Esophagus mucosa (tissue), 1 donor: ENCODE data around the gene TOX2. TPM values are rescaled to one million over a fixed set of nuclear protein-coding genes. Genes with fewer than 3 reads are reported as not detected.

Source experiments
- ATAC-seq: fragments of 200-7000 bp; cut with Tn5 transposase; one replicate; pipeline ENCODE4 v1.9.1; 2020
- total RNA-seq: library from RNA; stranded (reverse); gene quantifications from one replicate; pipeline ENCODE4 v1.2.4, GENCODE V29; 2023
- donor health status: DM: yes; HTN: yes; CAD: no.

Gene TOX2
- total RNA-seq, 1 donor from 2014 or later = 1.2 TPM

DNA sequence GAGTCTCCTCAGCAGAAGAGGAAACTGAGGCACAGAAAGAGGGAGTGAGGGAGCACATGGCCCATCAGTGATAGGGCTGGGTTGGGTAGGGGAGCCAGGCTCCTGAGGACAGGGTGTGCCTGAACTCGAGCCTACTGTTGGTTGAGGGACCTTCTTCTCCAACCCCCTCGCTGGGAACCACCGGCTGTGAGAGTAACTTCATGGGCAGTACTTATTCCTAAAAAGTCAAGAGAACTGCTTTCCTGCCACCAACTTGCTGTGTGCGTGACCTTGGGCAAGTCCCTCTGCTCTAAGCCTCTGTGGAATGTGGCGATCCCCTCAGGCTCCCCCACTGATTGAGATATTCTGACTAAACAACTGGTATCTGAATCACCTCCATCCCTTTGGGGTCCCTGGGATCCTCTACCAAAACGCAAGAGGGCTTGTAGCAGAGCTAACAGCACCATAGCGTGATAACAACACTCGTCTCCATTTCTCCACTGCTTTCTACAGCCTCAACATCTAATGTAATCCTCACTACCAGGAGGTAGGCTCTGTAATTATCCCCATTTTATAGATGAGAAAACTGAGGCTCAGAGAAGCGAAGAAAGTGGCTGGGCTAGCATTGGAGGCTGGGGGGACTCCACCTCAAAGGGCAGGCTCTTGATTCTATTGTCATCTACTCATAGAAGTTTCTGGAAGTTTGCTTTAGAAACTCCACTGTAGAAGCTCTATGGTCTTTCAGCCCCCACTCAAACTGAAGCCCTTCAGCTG, 196.3 kb downstream of the TOX2 start:
- ATAC-seq = no peak

DNA sequence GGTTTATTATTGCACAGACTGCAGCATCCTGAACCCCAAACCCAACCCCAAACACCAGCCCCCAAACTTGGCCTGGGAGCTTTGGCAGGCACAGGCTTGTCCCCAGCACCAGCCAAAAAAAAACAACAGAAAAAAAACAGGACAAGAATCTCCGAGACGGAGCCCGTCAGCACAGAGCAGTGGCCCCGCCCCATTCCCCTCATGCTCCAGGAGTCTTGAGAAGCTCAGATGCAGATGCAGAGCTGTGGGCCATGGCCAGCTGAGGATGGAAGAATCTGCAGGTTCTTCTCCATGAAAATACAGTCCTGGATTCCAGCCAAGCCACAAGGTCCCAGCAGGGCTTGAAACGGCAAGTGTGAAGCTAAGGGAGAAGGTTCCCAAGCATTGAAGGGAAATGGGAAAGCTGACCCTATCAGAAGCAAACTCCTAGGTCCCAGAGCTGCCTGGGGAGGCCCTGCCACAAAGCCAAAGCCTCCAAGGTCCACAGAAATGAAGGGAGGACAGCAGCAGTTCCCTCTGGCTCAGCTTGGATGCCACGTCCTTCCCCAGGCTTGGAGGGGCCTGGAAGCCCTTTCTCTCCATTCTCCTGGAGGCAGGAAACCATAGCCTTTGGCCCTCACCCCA, 197.2 kb downstream of the TOX2 start:
- ATAC-seq = no peak

DNA sequence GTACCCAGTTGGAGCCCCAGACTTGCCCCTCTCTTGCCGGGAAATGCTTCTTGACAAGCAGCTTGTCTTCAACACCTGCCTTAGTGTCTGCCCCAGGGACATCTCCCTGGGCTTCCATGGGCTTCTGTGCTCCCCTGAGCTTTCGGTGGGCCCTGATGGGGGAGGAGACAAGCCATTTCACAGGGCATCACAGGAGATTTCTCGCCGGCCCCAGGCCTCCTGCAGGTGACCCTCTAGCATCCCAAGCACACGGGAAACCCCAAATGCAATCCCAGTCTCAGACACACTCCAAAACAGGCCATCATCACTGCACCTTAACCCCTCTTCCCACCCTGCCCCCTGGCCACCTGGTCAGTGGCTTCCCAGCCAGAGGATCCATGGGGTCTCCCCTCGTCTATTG, 197.8 kb downstream of the TOX2 start:
- no peak for ATAC-seq

DNA sequence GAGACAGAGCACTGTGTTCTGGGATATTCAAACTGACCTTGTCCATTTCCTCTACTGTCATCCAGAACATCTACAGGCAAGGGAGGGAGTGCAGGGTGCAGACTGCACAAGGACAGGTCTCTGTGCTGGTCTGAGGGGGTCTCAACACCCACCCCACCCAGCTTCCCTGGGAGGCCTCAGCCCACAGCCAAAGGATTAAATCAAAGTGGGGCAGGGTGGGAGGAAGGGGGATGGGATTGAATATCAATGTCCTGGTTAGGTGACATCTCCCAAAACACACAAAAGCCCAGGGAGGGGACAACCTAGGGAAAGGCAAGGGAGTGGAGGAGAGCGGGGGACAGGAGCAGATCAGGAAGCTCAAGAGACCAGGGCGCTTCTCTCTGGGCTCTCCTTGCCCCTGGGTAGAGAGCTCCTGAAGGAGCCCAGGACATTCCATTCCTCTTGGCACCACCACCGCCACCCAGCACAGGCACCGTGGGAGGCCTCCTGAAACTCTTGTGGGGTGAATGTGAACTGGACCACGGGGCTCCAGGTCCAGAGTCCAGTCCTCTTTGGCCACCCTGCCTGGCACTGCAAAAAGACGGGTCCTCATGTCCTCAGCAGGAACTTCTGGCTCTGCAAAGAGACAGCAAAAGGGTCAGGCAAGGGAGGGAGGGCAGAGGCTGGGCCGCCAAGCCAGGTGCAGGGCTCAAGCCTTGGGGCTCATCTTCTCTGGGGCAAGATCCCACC, 198.4 kb downstream of the TOX2 start:
- ATAC-seq = no peak

DNA sequence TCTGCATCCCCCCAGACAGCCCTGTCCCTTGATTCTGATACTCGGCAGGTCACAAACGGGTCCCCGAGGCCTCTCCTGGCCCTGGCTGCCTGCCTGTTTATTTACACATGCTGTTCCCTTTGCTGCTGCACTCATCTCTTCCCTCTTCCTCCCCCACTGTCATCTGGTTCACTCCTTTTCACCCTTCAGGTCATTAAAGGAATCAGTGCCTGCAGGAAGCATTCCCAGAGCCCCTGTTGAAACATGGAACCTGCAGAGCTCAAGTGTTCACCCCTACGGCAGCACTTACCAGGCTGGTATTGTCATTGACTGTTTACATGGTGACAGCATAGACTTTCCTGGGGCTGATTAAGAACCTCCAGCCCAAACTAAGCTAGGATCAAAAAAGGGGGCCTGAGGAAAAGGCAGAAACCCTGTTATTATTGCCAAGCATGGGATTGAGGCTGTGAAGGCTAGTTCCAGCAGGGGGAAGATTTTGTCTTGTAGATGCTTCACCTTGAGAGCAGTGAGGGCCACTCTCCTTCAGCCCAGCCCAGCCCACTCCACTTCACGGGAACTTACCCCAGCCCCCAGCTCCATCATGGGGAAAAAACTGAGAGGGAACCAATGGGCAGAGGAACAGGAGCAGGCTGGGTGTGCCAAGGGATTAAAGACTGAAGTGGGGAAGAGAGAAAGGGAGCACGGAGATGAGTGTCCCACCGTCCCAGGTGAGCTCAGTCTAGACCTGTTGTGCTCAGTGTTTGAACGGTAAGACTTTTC, 199.1 kb downstream of the TOX2 start:
- no peak for ATAC-seq

DNA sequence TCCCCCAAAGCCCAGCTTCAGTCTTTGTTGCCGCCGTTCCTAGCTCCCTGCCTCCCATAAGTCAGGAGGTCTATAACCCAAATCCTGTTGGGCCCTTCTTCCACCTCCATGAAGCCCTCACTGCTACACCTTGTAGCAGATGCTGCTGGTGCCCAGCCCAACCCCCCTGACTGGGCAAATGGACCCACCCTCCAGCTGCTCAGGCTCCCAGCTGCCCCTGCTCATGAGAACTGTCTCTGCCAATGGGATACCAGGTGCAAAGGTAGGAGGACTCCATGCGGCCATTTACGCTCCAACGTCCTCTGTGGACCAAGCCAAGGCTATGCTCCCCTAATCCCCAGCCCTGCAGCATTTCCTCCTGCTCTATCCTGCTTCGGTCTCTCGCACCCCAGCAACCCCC, 200.5 kb downstream of the TOX2 start:
- ATAC-seq = no peak

DNA sequence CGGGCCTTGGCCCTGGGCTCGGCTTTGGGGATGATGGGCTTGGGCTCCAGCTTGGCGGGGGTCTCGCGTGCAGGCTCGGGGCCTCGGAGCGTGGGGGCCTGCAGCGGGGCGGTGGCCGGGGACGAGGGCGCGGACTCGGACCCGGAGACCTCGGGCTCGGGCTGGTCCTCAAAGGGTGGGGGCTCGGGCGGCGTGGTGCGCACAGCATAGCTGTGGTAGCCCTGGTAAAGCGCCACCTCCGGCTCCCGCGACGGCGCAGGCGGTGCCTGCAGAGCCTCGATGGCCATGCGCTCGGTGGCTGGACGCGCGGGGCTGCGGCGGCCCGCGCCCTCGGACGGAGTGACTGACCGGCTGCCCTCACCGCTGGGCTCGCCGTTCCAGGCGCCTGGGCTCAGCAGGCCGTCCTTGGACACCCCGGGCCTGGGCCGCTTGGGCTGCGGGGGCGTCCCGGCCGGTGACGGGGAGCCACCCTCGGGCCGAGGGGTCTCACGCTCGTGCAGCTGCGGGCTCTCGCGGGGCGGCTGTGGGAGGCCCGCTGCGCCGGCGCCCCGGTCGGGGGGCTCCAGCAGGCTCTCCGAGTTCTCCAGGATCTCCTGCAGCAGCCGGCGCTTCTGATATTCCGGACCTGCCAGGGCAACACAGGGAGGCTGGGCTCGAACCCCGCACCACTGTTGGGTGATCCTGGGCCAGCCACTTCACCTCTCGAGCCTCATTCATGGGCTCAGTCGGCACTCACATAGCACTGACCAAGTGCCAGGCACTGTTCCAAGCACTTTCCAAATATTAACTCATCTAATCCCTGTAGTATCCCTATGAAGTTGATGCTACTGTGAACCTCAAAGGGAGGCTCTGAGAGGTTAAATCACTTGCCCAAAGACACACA, 201.4 kb downstream of the TOX2 start:
- no peak for ATAC-seq

DNA sequence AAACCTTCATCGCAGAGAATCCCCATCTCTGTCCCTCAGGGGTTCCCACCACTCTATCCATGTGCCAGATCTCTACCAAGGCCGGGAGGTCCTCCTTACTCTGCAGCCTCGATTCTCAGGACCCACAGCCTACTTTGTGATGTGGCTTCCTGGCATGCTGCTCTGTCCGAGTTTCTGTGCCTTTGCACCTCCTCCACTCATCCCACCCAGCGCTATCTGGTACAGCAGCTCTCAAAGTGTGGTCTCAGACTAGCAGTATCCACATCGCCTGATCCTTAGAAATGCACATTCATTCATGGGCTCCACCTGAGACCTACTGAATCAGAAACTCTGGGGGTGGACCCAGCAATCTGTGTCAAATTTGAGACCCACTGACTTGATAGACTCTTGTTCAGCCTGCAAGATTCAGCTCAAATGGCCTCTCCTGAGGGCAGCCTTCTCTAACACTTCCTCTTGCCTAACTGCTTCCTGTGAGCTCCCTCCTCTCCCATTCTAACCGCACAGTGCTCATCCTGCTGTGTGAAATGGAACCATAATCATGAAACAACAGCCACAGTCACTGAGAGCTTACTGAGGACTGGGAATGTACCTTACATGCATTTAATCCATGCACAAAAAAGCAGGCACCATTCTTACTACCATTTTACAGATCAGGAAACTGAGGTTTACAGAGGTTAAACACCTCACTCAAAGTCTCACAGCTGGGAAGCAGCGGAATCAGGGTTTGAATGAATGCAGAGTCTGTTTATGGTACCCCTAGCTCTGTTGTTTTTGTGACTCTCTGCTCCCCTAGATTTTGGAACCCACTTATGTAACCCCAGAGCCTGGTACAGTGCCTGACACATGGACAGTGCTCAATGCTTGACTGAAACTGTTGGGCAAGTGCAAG, 202.9 kb downstream of the TOX2 start:
- no peak for ATAC-seq

DNA sequence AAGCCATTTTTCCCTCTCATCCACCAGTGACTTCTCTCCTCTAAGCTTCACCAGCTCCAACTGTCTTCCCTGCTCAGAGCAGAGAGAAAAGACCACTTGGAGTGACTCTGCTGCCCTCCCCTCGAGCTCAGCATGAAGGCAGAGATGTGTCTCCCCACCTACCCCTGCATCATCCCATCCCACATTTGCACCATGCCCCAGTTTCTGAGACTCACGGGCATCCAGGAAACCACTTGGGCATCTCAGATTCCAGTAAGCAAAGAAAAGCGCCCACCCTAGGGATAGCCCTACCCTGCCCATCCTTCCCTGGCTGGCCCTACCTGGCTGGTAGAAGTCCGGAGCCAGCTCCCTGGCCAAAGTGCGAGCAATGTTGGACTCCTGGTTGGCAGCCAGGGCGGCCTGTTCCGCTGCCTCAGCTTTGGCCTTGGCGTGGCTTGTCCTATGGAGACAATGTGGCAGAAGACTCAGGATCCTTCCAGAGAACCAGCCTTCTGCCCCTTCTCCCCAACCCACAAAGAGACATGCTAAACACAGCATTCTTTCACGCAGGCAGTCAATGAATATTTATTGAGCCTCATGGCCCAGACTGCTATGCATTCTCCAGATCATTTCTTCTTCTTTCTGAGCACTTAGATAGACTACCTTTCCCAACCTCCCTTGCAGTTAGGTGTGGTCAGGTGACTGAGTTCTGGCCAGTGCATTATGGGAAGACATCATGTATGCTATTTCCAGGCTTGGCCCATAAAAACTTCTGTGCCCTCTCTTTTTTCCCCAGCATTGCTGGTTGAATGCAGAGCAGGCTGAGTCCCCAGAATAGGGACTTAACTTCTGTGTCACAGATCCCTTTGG, 203.8 kb downstream of the TOX2 start:
- ATAC-seq = no peak

Other genes starting within 250 kb of the TOX2 start
- gene MYBL2, start 247.7 kb upstream of the TOX2 start, total RNA-seq = 17.1 TPM
- gene GTSF1L, start 187.8 kb upstream of the TOX2 start, total RNA-seq = not detected